ENCODE measurements around the gene KCNG3.

Gene KCNG3

GRCh38 chr2:42486145-42486906 lies 7.5 kb downstream of the KCNG3 start:
- DNase-seq (ENCODE audit: low read depth in 1 of 2, low spot score in 1 of 2): no peak

GRCh38 chr2:42480402-42480801 lies 13.4 kb downstream of the KCNG3 start:
- DNase-seq (ENCODE audit: low read depth in 1 of 2, low spot score in 1 of 2): no peak

- no peak for DNase-seq (ENCODE audit: low read depth in 1 of 2, low spot score in 1 of 2)
These were observed 18.9 kb downstream of the KCNG3 start for GRCh38 chr2:42474765-42475454.

DNA sequence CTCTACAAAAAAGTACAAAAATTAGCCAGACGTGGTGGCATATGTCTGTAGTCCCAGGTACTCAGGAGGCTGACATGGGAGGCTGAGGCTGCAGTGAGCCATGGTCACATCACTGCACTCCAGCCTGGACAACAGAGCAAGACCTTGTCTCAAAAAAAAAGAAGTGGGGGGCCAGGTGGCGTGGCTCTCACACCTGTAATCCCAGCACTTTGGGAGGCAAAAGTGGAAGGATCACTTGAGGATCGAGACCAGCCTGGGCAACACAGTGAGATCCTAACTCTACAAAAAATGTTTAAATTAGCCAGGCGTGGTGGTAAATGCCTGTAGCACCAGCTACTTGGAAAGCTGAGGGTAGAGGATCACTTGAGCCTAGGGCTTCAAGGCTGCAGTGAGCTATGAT lies 23.1 kb downstream of the KCNG3 start:
- no peak for DNase-seq (ENCODE audit: low read depth in 1 of 2, low spot score in 1 of 2)

GRCh38 chr2:42464631-42465030 lies 29.2 kb downstream of the KCNG3 start:
- no peak for DNase-seq (ENCODE audit: low read depth in 1 of 2, low spot score in 1 of 2)

GRCh38 chr2:42463570-42463969 lies 30.2 kb downstream of the KCNG3 start:
- DNase-seq (ENCODE audit: low read depth in 1 of 2, low spot score in 1 of 2): no peak

DNA sequence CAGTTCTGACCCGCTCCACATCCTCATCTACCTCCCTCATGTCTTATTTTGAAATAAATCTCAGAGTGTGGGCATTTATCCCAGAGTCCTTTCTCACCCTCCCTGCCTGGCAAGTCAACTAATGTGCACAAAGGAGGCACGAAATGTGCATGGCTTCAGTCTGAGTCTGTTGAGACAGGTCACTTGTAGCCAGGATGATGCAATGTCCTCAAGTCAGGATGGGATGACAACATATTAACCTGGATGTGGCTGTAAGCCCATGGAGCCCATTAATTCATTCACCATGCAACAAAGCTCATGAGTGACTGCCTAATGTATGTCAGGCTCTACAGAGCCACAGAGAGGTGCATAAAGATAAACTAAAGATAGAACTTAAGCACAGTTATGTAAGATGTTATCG lies 34.5 kb downstream of the KCNG3 start:
- no peak for DNase-seq (ENCODE audit: low read depth in 1 of 2, low spot score in 1 of 2)

DNA sequence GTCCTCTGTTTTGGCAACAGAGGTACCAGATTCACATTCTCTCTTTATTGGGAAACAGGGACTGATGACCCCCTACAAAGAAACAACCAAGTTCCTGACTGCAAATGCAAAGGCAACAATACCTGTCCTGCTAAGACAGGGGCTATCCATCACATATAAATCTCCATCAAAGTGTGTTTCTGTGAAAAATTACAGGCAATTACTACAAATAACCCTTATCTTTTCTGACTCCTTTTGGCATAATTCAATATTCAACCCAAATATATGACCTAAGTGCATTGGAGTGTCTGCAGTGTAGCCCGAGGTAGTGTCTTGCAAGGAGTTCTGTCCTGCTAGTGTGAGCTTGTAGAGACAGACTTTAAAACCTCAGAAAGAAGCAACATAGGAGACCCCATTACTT lies 35.4 kb downstream of the KCNG3 start:
- DNase-seq (ENCODE audit: low read depth in 1 of 2, low spot score in 1 of 2): no peak

DNA sequence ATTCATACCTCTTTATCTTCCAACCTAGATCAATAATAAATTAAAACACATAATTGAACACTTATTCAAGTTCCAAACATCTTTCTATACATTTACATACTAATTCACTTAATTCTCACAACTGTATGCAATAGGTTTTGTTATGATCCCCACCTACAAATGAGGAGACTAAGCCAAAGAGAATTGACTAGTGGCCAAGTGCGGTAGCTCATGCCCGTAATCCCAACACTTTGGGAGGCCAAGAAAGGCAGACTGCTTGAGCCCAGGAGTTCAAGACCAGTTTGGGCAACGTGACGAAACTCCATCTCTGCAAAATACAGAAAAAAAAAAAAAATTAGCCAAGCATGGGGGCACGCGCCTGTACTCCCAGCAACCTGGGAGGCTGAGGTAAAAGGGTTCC lies 36.8 kb downstream of the KCNG3 start:
- no peak for DNase-seq (ENCODE audit: low read depth in 1 of 2, low spot score in 1 of 2)

DNA sequence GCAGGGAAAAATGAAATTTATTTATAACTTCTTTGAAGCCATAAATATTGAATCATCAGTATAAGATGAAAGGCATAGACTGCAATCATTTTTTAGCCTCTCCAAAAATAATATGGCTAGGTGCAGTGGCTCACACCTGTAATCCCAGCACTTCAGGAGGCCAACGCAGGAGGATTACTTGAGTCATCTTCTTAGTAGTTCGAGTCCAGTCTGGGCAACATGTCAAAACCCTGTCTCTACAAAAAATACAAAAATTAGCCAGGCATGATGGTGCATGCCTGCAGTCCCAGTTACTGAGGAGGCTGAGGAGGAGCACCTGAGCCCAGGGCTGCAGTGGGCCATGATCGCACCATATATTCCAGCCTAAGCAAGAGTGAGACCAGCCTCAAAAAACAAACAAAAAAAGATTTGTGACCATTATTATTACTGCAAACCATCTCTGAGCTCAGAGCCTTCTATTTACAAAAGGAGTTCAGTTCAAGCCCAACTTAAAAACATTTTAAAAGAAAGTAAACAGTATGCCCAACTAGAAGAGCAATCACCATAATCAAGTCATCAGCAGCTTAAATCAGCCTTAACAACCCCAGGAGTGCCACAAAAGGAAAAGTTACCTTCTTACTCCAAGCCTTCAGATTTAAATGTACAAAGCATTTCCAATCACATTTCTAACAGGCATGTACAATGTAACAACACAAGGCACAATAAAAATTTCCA lies 37.5 kb downstream of the KCNG3 start:
- no peak for DNase-seq (ENCODE audit: low read depth in 1 of 2, low spot score in 1 of 2)

- DNase-seq (ENCODE audit: low read depth in 1 of 2, low spot score in 1 of 2): no peak
These were observed 41.2 kb downstream of the KCNG3 start for GRCh38 chr2:42452545-42452944.

GRCh38 chr2:42450136-42450535 lies 43.6 kb downstream of the KCNG3 start:
- DNase-seq (ENCODE audit: low read depth in 1 of 2, low spot score in 1 of 2): no peak

DNA sequence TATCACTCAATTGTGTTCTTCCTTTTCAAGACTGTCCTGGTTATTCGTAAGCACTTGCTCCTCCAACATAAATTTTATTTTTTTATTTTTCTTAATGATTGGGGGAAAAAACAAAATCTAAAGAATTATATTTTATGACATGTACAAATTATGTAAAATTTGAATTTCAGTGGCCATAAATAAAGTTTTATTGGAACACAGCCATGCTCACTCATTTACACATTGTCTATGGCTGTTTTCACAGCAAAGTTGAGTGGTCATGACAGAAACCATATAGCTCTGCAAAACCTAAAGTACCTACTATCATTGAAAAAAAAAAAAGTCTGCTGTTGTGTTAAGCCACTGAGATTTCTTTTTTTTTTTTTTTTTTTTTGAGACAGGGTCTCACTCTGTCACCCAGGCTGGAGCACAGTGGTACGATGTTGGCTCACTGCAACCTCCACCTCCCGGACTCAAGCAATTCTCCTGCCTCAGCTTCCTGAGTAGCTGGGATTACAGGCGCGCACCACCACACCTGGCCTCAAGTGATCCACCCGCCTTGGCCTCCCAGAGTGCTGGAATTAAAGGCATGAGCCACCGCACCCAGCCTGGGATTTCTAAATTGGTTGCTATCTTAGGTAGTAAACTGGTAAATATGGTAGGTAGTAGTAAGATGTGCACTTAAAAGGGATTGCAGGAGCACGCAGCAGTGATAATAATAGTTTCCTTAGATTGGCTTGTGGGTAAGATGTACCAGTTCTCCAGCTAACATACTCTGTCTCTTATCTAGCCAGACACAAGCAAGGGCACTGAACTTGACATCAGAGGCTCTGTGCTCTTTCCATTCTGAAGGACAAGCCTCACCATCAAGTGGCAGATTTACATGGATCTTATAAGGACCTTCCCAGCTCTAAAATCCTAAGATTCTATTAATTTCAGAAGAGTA lies 44.4 kb downstream of the KCNG3 start:
- no peak for DNase-seq (ENCODE audit: low read depth in 1 of 2, low spot score in 1 of 2)

DNA sequence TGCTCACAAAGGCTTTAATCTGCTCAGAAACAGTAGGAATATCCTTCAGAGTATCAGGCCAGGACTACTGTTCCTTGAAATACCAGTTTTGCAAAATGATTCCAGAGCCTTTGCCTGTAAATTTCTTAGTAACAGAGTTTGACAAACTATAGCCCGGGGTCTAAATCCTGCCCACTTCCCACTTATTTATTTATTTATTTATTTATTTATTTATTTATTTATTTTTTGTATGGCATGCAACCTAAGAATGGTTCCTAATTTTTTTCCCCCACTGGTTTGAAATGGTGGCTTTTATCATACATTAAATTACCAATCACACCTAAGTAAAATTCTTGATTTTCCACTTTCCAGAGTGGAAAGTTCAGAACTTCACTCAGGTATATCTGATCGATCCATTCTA lies 45.6 kb downstream of the KCNG3 start:
- no peak for DNase-seq (ENCODE audit: low read depth in 1 of 2, low spot score in 1 of 2)

DNA sequence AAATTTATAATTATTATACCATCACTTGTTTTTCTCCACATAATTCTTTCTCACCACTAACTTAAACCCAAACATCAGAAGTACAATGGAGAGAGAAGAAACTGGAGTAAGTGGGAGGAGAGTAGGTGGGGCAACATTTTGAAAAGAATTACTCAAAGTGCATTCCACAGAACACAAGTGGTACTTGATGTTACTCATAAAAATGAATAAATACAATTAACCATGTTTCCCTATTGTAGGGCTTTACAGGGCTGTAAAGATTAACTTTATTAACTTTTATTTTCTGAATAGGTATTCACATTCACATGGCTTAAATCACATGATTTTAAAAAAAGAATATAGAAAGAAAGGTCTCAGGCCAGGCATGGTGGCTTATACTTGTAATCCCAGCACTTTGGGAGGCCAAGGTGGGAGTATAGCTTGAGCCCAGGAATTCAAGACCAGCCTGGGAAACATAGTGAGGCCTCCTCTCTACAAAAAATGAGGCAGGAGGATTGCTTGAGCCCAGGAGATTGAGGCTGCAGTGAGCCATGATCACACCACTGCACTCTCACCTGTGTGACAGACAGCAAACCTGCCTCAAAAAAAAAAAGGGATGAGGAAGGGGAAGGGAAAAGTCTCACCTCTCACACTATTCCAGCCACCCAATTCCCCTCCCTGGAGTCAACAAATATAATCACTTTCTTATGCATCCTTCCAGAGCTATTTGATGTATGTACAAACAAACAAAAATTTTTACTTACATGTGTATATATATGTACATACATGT lies 47.1 kb downstream of the KCNG3 start:
- DNase-seq (ENCODE audit: low read depth in 1 of 2, low spot score in 1 of 2): no peak

- no peak for DNase-seq (ENCODE audit: low read depth in 1 of 2, low spot score in 1 of 2)
These were observed 49.9 kb downstream of the KCNG3 start for GRCh38 chr2:42443718-42444399.

DNA sequence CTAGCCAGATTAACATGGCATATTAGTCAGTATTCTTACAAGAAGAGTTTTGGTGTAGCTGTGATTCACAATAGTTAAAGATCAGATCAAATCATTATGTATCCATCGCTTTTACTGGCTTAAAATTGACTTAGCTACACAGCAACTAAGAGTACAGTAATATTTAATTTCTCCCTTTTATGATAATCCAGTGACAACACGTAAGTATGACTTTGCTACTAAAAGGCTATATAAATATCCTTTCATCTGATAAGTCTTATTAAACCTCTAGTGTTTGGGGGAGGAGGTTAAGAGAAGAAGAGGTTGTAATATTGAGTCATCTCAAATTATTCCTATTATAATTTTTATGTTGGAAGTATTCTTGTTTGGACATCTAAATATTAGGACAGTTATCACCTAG lies 51.0 kb downstream of the KCNG3 start:
- no peak for DNase-seq (ENCODE audit: low read depth in 1 of 2, low spot score in 1 of 2)

DNA sequence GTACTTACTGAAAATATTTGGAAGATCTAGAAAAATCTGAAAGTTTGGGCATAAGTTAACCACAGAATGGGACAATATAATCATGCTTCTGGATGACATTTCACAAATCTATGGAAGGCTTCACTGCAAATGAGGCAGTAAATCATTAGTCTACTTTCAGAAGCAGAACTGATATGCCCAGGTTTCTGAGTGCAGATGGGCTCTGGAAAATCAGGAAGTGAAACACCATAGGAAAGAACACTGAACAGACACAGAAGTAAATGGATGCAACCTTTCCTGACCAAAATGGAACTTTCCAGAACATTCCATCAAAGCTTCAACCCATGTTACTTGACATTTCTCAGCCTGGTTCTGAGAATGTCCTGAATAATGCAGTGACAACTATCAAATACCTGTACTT lies 55.1 kb downstream of the KCNG3 start:
- DNase-seq (ENCODE audit: low read depth in 1 of 2, low spot score in 1 of 2): no peak

DNA sequence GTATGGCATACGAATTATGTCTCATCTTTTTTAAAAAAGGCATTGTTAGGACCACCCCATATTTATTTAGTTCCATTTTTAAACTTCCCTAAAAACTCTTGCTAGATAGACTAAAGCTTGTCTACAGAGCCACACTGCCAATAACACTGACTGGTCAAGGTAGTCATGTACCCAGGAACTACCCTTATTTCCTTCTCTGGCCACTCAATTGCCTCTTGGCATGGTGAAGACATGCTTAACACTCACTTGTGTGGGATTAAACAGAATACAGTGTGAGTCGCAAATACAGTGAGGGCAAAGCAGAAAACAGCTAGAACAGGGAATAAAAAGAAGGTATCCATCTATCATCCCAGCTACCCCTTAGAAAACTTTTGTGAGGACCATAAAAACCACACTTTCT lies 57.4 kb downstream of the KCNG3 start:
- no peak for DNase-seq (ENCODE audit: low read depth in 1 of 2, low spot score in 1 of 2)

GRCh38 chr2:42435628-42436027 lies 58.2 kb downstream of the KCNG3 start:
- no peak for DNase-seq (ENCODE audit: low read depth in 1 of 2, low spot score in 1 of 2)

Measured in stimulated activated CD4-positive, alpha-beta T cell treated with anti-CD3 and anti-CD28 coated beads, Interleukin-15, amount 100 ng/mL, for 1 hour (primary cell).